HG02623 (cell line): Measurements from ENCODE around the gene GLCCI1.
"Not testable (repeated sequence)": the region's sequence is repeated elsewhere in the genome, so short reads cannot be mapped to it uniquely, and the experiment has no call there.

Source experiments
- ATAC-seq: cut with Tn5 transposase; IDR thresholded peaks from one replicate; pipeline ENCODE4 v1.9.1; 2021; ENCODE audit warnings: moderate library complexity; ENCODE audit not compliant: unreplicated experiment

The GLCCI1 gene

DNA sequence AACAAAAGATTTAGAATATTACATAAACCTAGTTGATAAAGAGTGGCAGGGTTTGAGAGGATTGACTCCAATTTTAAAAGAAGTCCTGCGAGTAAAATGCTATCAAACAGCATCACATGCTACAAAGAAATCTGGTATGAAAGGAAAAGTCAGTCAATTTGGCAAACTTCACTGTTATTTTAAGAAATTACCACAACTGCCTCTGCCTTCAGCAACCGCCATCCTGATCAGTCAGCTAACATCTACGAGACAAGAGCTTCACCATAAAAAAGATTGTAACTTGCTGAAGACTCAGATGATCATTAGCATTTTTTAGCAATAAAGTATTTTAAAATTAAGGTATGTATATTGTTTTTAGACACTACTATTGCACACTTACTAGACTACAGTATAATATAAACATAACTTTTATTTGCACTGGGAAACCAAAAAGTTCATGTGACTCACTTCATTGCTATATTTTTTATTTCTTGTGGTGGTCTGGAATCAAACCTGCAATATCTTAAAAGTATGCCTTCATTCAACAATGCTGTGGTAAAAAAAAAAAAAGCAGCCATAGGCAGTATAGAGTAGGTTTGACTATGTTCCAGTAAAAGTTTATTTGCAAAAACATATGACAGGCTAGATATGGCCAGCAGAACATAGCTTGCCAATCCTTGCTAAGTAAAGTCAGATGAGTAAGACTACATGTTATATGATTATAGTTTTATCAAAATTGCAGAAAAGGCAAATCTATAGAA is 74.4 kb downstream of the GLCCI1 start:
- no peak for ATAC-seq

DNA sequence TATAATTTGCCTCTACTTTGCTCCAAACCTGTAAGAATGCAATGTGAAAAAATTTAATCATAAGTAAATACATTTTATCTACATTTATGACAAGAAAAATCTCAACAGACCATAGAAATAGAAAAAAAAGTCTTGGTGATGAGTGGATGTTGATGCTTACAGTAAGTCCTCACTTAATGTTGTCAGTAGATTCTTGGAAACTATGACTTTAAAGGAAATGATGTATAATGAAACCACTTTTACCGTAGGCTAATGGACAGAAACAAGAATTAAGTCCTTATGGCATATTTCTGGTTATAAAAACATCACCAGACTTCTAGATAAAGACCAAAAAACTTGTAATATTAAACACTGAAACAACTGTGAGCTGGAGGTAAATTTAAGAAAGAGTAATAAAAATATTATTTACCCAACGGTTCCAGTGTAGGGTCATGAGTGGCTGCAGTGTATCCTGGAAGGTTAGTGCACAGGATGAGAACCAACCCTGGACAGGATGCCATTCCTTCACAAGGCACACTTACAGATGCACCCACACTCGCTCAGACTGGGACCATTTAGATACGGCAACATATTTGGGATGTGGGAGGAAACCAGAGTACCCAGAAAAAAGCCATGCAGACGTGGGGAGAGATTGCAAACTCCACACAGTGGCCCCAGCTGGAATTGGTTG is 76.3 kb downstream of the GLCCI1 start:
- no peak for ATAC-seq

DNA sequence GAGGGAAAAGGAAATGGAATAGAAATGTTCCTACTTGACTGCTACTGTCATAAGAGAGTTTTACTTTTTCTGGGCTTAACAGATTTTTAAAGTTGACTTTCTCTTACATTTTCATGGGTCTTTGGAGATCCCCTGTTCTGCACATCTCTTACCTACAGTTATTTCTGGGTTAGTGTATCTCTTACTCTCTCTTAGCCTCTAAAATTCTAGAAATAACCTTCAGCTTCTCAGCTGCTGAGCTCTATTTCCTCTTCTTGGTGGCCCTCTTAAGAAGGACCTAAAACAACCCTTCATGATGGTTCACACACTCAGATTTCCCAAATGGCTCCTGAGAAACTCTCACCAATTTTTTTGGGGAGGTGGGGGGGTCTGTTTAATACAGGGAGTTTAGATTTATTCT is 79.5 kb downstream of the GLCCI1 start:
- not testable (repeated sequence) for ATAC-seq

DNA sequence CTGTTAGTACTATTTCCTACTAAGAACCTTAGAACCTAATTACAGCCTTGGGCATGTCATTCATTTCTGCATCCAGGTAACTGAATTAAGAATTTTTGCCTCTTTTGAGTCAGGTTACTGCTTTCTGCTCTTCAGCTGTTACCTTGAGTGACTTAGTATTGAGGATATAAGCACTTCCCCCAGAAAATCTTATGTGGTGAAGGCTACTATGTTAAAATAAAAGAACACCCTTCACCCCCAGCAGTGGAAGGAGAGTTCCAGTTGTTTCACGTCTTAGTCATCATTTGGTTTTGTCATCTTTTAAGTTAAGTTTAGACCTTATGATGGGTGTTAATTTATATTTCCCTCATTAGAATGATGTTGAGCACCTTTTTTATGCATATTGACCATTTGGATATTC is 82.8 kb downstream of the GLCCI1 start:
- no peak for ATAC-seq

DNA sequence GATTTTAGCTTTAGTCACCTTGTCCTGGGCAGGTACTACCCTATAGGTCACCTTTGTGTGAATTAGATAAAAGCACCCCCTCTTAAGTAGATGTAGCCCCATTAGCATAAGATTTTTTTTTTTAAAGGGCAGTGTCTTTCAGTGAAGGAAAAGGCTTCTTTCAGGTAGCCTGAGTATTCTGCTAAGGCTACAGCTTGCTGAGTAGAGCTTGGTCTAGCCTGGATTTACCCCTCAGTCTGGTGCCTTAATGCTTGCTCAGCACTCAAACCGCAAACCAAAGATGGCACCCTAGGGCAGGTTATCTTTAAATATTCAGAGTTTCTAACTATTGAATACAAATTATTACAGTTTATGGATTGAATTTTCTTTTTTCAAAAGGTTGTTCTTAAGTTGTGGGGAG is 83.4 kb downstream of the GLCCI1 start:
- ATAC-seq = no peak

DNA sequence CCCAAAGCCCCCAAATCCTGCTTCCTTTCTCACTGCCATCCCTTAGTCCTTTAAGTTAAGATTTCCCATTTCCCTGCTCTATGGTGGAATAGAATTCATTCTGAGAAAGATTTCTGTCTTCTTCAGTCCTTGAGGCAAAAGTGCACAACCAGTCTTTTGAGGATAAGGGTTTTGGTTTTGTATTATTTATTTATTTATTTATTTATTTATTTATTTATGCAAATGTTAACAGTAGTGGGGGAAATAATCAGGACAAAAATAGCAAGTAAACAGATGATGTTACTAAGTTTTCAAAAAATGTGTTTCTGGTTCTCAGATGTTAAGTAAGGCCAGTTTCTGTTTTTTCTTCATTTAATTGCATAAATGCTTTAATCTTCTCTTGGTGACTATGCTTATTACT is 84.2 kb downstream of the GLCCI1 start:
- no peak for ATAC-seq

DNA sequence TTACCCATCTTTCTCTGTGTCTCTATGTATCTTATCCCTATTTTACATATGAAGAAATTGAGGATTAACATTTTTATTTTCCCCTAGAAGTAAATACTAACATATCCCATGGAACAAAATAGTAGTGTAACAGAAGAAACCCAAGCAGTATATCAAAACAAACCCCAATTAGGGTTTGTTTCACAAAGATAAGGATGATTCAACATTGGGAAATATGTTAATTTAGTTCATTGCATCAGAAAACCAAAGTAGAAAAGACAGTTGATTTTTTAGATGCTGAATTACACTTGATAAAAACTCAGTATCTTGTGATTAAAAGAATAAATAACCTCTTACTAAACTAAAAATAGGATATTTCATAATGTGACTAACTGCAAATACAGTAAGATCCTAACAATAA is 87.8 kb downstream of the GLCCI1 start:
- ATAC-seq = no peak

DNA sequence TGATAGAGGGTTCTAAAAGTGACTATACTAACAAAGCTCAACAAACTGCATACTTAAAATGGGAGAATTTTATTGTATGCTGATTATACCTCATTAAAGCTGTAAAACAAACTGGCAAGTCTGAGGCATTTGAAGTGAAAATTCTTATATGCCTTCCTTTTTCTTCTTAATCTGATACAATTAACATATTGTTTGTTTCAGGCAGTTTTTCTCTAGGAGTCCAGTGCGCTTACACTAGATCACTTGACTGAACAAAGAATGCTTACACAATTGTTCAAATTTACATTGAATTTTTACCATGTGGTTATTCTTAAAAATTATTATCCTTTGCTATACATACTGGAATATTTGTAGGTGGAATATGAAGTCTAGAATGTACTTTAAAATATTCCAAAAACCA is 89.0 kb downstream of the GLCCI1 start:
- ATAC-seq = no peak

DNA sequence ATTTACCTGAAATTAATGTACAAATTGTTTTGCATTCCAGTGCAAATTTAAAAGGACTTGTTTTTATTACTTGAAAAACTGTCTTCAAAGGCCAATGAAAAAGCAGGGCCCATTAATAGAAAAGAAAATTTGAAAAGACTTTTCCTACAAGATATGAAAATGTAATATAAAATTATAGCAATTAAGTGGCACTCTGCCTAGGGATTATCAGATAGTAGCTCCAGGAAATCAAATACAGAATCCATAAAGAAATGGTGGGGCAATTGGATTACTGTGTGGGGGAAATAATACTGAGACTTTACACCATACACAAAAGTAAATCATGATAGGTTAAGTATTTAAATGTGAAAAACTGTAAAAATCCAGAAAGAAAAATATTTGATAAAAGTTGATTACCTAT is 89.7 kb downstream of the GLCCI1 start:
- no peak for ATAC-seq

DNA sequence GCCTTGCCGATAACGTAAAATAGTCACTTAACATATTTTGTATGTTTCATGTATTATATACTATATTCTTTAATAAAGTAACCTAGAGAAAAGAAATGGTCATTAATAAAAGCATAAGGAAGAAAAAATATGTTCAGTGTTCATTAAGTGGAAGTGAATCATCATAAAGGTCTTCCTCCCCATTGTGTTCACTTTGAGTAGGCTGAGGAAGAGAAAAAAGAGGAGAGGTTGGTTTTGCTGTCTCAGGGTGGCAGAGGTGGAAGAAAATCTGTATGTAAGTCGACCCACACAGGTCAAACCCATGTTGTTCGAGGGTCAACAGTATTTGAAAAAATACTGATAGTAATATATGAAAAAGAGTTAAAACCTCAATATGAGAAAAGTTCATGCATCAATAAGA is 90.3 kb downstream of the GLCCI1 start:
- no peak for ATAC-seq

DNA sequence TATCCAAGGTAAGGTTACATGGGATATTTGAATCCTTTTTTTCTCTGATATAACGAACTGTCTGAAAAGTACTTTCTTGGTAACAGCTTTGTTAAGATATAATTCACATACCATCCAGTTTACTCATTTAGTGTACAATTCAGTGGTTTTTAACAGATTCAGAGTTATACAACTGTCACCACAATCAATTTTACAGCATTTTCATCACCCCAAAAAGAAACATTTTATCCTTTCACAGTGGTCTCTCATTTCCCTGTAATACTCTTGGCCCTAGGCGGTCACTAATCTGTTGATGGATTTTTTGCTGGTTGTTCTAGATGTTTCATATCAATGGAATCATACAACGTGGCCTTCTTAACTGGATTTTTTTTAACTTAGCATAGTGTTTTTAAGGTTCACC is 91.6 kb downstream of the GLCCI1 start:
- no peak for ATAC-seq

DNA sequence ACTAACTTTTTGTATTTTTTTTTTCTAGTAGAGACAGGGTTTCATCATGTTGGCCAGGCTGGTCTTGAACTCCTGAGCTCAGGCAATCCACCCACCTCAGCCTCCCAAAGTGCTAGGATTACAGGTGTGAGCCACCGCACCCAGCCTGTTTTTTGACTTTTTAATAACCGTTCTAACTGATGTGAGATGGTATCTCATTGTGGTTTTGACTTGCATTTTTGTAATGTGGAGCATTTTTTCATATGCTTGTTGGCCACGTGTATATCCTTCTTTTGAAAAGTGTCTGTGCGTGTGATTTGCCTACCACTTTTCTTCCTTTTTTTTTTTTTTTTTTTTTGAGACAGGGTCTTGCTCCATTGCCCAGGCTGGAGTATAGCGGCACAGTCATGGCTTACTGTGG is 94.7 kb downstream of the GLCCI1 start:
- not testable (repeated sequence) for ATAC-seq

DNA sequence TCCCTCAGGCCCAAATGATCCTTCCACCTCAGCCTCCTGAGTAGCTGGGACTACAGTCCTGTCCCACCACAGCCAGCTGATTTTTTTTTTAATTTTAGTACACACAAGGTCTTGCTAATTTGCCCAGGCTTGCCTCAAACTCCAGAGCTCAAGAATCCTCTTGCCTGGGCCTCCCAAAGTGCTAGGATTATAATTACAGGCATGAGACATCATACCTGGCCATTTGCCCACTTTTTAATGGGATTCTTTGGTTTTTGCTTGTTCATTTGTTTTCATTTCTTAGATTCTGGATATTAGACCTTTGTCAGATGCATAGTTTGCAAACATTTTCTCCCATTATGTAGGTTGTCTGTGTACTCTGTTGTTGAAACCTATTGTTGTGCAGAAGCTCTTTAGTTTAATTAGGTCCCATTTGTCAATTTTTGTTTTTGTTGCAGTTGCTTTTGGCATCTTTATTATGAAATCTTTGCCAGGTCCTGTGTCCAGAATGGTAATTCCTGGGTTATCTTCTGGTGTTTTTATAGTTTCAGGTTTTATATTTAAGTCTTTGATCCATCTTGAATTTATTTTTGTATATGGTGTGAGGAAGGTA is 95.2 kb downstream of the GLCCI1 start:
- ATAC-seq = no peak

DNA sequence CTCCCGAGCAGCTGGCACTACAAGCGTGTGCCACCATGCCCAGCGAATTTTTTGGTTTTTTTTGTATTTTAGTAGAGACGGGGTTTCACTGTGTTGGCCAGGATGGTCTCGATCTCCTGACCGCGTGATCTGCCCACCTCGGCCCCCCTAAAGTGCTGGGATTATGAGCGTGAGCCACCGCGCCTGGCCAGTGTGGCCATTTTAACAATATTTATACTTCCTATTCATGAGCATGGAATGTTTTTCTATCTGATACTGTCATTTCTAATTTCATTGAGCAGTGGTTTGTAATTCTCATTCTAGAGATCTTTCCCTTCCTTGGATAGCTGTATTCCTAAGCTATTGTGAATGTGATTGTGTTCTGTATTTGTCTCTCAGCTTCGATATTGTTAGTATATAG is 96.2 kb downstream of the GLCCI1 start:
- no peak for ATAC-seq

DNA sequence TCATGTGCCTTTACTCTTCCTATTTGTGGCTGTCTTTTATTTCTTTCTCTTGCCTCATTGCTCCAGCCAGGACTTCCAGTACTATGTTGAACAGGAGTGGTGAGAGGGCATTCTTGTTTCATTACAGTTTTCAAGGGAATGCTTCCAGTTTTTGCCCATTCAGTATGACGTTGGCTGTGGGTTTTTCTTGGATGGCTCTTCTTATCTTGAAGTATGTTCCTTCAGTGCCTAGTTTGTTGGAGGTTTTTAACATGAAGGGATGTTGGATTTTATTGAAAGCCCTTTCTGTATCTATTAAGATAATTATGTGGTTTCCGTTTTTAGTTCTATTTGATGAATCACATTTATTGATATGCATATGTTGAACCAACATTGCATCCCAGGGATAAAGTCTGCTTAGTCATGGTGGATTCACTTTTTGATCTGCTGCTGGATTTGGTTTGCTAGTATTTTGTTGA is 96.8 kb downstream of the GLCCI1 start:
- no peak for ATAC-seq

DNA sequence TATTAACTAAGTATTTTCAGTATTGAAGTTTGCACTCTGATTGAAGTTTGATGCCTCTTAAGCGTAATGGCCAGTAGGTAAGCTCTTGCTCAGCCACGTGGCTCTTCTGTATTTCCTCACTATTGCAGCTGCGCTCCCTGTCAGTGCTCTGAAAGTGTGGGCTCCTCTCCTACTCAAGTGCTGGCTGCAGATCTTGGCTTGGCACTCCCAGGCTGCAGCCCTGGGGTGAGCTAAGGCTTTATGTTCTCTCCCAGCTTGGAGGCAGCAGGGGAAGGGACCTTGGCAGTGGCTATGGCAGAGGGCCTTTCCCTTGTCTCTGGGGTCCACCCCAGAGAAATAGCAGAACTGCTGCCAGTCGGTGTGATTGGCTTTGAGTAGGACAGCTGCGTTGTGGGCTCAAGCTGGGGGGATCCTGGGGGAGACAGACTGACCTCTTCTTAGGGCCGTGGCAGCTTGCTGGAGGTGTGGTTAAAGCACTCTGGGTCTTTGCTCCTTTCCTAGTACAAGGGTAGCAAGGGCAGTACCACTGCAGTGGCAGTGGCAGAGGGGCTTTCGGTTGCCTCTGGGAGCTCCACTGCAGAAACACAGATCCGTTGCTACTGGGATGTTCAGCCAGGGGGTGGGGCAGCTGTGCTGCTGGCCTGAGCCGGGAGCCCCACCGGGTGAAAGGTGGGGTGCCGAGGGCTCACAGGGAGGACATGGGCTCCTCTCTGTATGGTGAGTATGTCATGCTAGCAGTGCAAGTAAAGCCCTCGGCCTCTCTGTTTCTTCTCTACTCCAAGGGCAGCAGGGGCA is 100.5 kb downstream of the GLCCI1 start:
- no peak for ATAC-seq

DNA sequence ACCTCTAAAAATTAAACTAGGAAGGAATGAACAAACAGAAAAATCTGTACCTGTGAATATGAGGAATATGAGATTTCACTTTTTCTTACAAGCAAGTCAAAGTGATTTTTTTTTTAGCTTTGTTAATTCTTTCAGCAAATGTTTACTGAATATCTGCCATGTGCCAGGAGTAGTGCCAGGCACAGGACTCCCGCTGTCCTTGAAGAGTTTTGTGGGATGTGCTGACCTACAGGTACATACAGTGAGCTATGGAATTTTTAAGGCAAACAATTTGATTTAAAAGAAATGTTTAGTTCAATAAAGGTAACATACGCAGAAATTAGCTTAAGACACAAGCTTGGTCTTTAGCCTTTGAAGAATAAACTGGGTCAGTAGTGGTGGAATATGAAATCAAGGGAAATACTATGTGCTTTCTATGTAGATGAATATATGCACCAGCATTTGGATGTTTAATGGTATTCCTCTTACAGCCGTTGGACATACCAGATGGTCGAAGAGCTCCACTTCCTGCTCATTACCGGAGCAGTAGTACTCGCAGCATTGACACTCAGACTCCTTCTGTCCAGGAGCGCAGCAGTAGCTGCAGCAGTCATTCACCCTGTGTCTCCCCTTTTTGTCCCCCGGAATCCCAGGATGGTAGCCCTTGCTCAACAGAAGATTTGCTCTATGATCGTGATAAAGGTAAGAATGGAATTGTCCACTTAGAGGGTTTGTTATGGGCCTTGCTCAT is 102.0 kb downstream of the GLCCI1 start:
- ATAC-seq = no peak

DNA sequence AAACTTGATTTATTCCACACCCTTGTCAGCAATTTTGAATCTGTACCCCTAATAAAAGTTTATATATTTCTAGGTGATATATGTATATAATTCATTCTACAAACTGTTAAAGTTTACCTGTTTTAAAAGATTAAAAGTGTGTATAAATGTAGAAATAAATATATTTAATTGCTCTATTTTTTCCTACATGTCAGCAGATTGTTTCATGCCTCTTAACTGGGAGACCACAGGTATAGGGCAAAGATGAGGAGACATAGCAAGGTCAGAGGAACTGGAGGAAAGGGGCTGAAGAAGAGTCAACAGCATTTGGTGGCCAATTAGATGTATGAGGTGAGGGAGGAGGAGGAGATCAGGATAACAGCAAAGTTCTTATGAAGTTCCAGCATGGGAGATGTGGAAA is 109.8 kb downstream of the GLCCI1 start:
- ATAC-seq = no peak

DNA sequence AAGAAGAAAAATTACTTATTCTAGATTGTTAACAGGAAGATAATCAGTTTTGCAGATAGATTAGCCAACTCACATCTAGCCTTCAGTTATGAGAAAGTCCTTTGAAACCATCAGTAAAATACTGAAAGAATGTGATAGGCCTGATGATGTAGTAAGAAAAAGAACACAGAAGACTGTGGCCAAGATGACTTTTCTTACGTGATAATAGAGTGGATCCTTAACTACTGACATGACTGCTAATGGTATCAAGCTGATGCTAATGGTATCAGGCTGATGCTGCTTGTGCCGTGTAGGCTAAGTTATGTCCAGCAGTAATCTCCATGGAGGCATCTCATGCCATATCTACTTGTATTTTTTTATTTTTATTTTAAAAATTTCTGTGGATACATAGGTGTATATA is 114.2 kb downstream of the GLCCI1 start:
- no peak for ATAC-seq

DNA sequence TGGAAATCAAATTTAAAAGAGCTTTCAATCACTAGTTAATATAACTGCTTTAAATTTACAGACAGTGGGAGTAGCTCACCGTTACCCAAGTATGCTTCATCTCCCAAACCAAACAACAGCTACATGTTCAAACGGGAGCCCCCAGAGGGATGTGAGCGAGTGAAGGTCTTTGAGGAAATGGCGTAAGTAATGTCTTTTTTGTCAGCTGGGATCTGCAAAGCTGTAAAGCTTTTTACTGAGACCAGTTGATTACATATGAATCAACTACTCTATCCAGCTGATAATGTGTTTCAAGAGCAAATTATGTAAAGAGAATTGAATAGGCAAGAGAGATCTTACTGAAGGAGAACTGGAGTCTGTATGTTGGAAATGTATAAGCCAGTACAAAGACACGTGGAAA is 116.2 kb downstream of the GLCCI1 start:
- no peak for ATAC-seq

DNA sequence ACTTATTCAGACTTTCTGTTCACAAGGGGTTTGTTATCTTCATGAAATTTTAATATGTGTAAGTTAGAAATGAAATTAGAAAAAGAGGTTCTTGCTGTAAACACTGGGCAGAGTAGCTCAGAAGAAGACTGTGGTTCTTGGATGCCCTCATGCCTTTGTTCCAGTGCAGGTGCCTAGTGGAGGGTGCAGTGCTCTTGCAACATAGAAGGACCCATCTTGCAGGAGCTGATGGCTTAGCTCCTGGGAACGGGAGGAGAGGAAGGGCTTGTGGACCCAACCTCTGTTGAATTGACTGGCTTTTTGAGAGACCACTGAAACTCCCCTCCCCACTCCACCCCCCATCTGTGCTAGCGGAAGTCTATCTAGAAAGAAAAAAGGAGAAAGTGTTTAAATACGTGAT is 116.8 kb downstream of the GLCCI1 start:
- ATAC-seq = no peak
